HepG2 (cell line): ENCODE results near the gene KLHDC8B. TPM values are rescaled to one million over a fixed set of nuclear protein-coding genes. Genes with fewer than 3 reads are reported as not detected.

Experiments used
- ATF2 ChIP-seq: sonication (generic); formaldehyde crosslinking; IDR thresholded peaks from 2 replicates; pipeline ENCODE4 v1.4.0; 2020; ENCODE audit warnings: missing genetic modification reagents
- CTCF ChIP-seq: sonication (generic); formaldehyde crosslinking; IDR thresholded peaks from 2 replicates; pipeline ENCODE4 v1.5.0; 2020; ENCODE audit warnings: mild to moderate bottlenecking, missing genetic modification reagents, moderate library complexity
- GABPB1 ChIP-seq: IDR thresholded peaks from 2 replicates; pipeline ENCODE4 v1.6.1; 2016; ENCODE audit warnings: mild to moderate bottlenecking, missing genetic modification reagents, moderate library complexity, missing compliant biosample characterization
- KDM2A ChIP-seq: sonication (generic); formaldehyde crosslinking; IDR thresholded peaks from 2 replicates; pipeline ENCODE4 v1.4.0; 2020; ENCODE audit warnings: low read depth, missing genetic modification reagents, borderline replicate concordance
- KDM5A ChIP-seq: fragments of 200-600 bp; sonication (generic); IDR thresholded peaks from 2 replicates; pipeline ENCODE4 v1.7.0; 2018; ENCODE audit warnings: antibody characterized with exemption, mild to moderate bottlenecking, low read length, borderline replicate concordance
- MED13 ChIP-seq: sonication (generic); formaldehyde crosslinking; IDR thresholded peaks from 2 replicates; pipeline ENCODE4 v1.5.0; 2020; ENCODE audit warnings: missing genetic modification reagents
- NONO ChIP-seq, 2 experiments: fragments of 450-650 bp in 1 of 2; sonication (generic) in 1 of 2; formaldehyde crosslinking in 1 of 2; IDR thresholded peaks in 1 of 2; conservative IDR thresholded peaks in 1 of 2; 2 replicates each; pipeline versions ENCODE4 v1.6.1 to v1.8.0; 2017 to 2022; ENCODE audit warnings: mild to moderate bottlenecking in 1 of 2, missing genetic modification reagents in 1 of 2, moderate library complexity in 1 of 2
- SKI ChIP-seq: fragments of 450-650 bp; IDR thresholded peaks from one replicate; pipeline ENCODE4 v1.6.1; 2018; ENCODE audit warnings: mild to moderate bottlenecking; ENCODE audit not compliant: partially characterized antibody
- WIZ ChIP-seq: sonication (generic); formaldehyde crosslinking; IDR thresholded peaks from 2 replicates; pipeline ENCODE4 v1.5.1; 2020; ENCODE audit warnings: mild to moderate bottlenecking, missing genetic modification reagents
- ZFP1 ChIP-seq: IDR thresholded peaks from 2 replicates; pipeline ENCODE4 v1.6.1; 2016
- ZFY ChIP-seq: sonication (generic); formaldehyde crosslinking; IDR thresholded peaks from 2 replicates; pipeline ENCODE4 v1.4.0; 2020; ENCODE audit warnings: missing genetic modification reagents
- ZNF282 ChIP-seq: fragments of 450-650 bp; IDR thresholded peaks from 2 replicates; pipeline ENCODE4 v1.6.1; 2018; ENCODE audit not compliant: partially characterized antibody
- ZNF350 ChIP-seq: sonication (generic); formaldehyde crosslinking; IDR thresholded peaks from 2 replicates; pipeline ENCODE4 v1.4.0; 2020; ENCODE audit warnings: mild to moderate bottlenecking, low read depth, missing genetic modification reagents, borderline replicate concordance
- ZNF430 ChIP-seq: sonication (generic); formaldehyde crosslinking; IDR thresholded peaks from 2 replicates; pipeline ENCODE4 v1.9.0; 2021; ENCODE audit warnings: mild to moderate bottlenecking, missing genetic modification reagents
- ZNF441 ChIP-seq: sonication (generic); formaldehyde crosslinking; IDR thresholded peaks from 2 replicates; pipeline ENCODE4 v1.7.0; 2021; ENCODE audit warnings: missing genetic modification reagents, borderline replicate concordance
- ZNF512B ChIP-seq: sonication (generic); formaldehyde crosslinking; IDR thresholded peaks from 2 replicates; pipeline ENCODE4 v1.5.1; 2020; ENCODE audit warnings: missing genetic modification reagents, mild to moderate bottlenecking, borderline replicate concordance
- ZNF577 ChIP-seq: sonication (generic); formaldehyde crosslinking; IDR thresholded peaks from 2 replicates; pipeline ENCODE4 v1.4.0; 2020; ENCODE audit warnings: mild to moderate bottlenecking, low read depth, missing genetic modification reagents, borderline replicate concordance
- ZNF710 ChIP-seq: sonication (generic); formaldehyde crosslinking; IDR thresholded peaks from 2 replicates; pipeline ENCODE4 v1.5.0; 2020; ENCODE audit warnings: mild to moderate bottlenecking, missing genetic modification reagents, borderline replicate concordance
- polyA plus RNA-seq, 8 experiments: library from polyadenylated mRNA; depleted of rRNA in 3 of 8; stranded (reverse) in 7 of 8; unstranded in 1 of 8; fragments of >200 nt; fragmentation: Illumina TruSeq in 4 of 8; extraction: Trizol in 4 of 8; gene quantifications; 2 replicates each; pipeline versions ENCODE4 v1.2.1 to v1.2.3, GENCODE V29; 2011 to 2016; ENCODE audit warnings: low read depth in 4 of 8, missing spikeins in 1 of 8, mixed read lengths in 1 of 8; ENCODE audit not compliant: insufficient read depth in 1 of 8
- total RNA-seq, 5 experiments: library from RNA; depleted of rRNA; stranded (reverse); fragments of >200 nt; fragmentation: Illumina TruSeq; extraction: Trizol; gene quantifications; 2 replicates each; pipeline ENCODE4 v1.2.3, GENCODE V29; 2016; ENCODE audit warnings: low read depth in 1 of 5

Gene KLHDC8B
- total and polyA plus RNA-seq, 2 of the 13 experiments (the other 11 are each of a cell fraction or from before 2014, with no cell fraction given): 17.2 to 17.8 TPM

GRCh38 chr3:49132437-49133225 lies 38.8 kb upstream of the KLHDC8B start, which contains the start of gene LAMB2 (continued):
- peak; percentile 57; the same call in 1 of the 2 replicates for TF ChIP-seq ZNF710
- no peak for TF ChIP-seq ZNF577
- TF ChIP-seq MED13 (CRISPR knock-in tag): no peak
- TF ChIP-seq ZNF282: no peak
- no peak for TF ChIP-seq NONO (IDR thresholded peaks at IDR 0.05)
- 0 out of 2 replicates have a peak, but pooled peaks have one; percentile 58 for TF ChIP-seq NONO (CRISPR knock-in tag; conservative IDR thresholded peaks at IDR 0.05)
- 0 out of 2 replicates have a peak, but pooled peaks have one; percentile 62 for TF ChIP-seq KDM2A (CRISPR knock-in tag)
- no peak for TF ChIP-seq ATF2
- no peak for TF ChIP-seq ZFP1
- no peak for TF ChIP-seq WIZ (CRISPR knock-in tag)
- 0 out of 2 replicates have a peak, but pooled peaks have one; percentile 13 for TF ChIP-seq ZNF441 (CRISPR knock-in tag)
- TF ChIP-seq ZNF512B (CRISPR knock-in tag): no peak
- TF ChIP-seq ZFY (CRISPR knock-in tag): peak; percentile 94
- TF ChIP-seq GABPB1 (CRISPR knock-in tag): peak; percentile 57
- TF ChIP-seq ZNF430 (CRISPR knock-in tag): 0 out of 2 replicates have a peak, but pooled peaks have one; percentile 79
- peak; percentile 33 for TF ChIP-seq ZNF350 (CRISPR knock-in tag)
- TF ChIP-seq SKI: no peak
- TF ChIP-seq CTCF: peak; percentile 60
- peak; percentile 81; the same call in 1 of the 2 replicates for TF ChIP-seq KDM5A
